Right lobe of liver (tissue), 4 donors: ENCODE measurements around the gene SDR9C7.

Experiments
- POLR2A ChIP-seq: fragments of 450-650 bp; IDR thresholded peaks from one replicate; pipeline ENCODE4 v1.6.1; 2017; ENCODE audit warnings: antibody characterized with exemption, mild to moderate bottlenecking
- TF ChIP-seq, protein P1 (sequence below), 4 donors: fragments of 200-600 bp in 3 of 4; fragments of 450-650 bp in 1 of 4; IDR thresholded peaks; one replicate each; pipeline versions ENCODE4 v1.5.1 to v1.8.0; 2016 to 2022; ENCODE audit warnings: antibody characterized with exemption in 4 of 4, mild to moderate bottlenecking in 2 of 4
- donor health status: DM: no; HTN: no; CAD: no.
- donor health status: DM: no; HTN: no; CAD: no.
- donor health status: DM: no; HTN: yes; CAD: no.

DNA sequence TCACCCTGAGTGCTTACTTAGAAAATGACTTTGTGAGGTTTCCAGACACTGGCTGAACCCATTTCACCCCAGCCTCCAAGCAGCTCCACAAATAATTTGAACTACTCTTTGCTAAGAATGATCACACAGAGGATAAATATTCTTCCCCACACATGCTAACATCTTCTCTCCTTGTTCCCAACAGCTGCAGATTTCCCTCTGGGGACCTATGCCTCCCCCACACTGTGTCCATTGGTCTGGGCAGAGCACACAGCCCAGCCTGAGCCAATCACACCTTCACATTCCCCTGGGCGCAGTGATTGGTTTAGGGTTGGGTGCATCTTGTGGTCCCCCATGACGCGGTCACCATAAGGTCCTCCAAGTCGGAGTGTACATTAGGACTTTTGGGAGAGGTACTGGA lies 6.9 kb downstream of the SDR9C7 start:
- TF ChIP-seq, protein P1, sequence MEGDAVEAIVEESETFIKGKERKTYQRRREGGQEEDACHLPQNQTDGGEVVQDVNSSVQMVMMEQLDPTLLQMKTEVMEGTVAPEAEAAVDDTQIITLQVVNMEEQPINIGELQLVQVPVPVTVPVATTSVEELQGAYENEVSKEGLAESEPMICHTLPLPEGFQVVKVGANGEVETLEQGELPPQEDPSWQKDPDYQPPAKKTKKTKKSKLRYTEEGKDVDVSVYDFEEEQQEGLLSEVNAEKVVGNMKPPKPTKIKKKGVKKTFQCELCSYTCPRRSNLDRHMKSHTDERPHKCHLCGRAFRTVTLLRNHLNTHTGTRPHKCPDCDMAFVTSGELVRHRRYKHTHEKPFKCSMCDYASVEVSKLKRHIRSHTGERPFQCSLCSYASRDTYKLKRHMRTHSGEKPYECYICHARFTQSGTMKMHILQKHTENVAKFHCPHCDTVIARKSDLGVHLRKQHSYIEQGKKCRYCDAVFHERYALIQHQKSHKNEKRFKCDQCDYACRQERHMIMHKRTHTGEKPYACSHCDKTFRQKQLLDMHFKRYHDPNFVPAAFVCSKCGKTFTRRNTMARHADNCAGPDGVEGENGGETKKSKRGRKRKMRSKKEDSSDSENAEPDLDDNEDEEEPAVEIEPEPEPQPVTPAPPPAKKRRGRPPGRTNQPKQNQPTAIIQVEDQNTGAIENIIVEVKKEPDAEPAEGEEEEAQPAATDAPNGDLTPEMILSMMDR (IDR thresholded peaks at IDR 0.05) = no peak
- TF ChIP-seq POLR2A = no peak
